Neural progenitor cell (in vitro differentiated cells): ENCODE results near the gene SLC25A19.

Experiments
- CTCF ChIP-seq: fragments of 200-600 bp; sonication (generic); IDR thresholded peaks from 2 replicates; pipeline ENCODE4 v1.5.1; 2017; ENCODE audit warnings: antibody characterized with exemption, mild to moderate bottlenecking
- EZH2 ChIP-seq: fragments of 200-600 bp; sonication (generic); IDR thresholded peaks from 2 replicates; pipeline ENCODE4 v1.6.1; 2017; ENCODE audit warnings: antibody characterized with exemption, mild to moderate bottlenecking, moderate library complexity
- EZH2phosphoT487 ChIP-seq: fragments of 200-600 bp; sonication (generic); IDR thresholded peaks from 2 replicates; pipeline ENCODE4 v1.6.1; 2017; ENCODE audit warnings: antibody characterized with exemption

GRCh38 chr17:75269844-75270217 is 19.4 kb downstream of the SLC25A19 start:
- no peak for TF ChIP-seq CTCF
- no peak for TF ChIP-seq EZH2
- no peak for TF ChIP-seq EZH2phosphoT487
